GM12875 (cell line): Measurements from ENCODE around the gene FBXO48.

ENCODE experiments used
- H3K4me3 ChIP-seq: one replicate; pipeline ENCODE4 v1.5.1; 2011; ENCODE audit warnings: low read depth, low read length, control low read depth
- TF ChIP-seq, protein P1 (sequence below): IDR thresholded peaks from 2 replicates; pipeline ENCODE4 v1.5.1; 2011; ENCODE audit warnings: low read depth, mild to moderate bottlenecking, control low read depth, inconsistent platforms, low read length, moderate library complexity, borderline replicate concordance; ENCODE audit not compliant: insufficient read depth

The FBXO48 gene

DNA sequence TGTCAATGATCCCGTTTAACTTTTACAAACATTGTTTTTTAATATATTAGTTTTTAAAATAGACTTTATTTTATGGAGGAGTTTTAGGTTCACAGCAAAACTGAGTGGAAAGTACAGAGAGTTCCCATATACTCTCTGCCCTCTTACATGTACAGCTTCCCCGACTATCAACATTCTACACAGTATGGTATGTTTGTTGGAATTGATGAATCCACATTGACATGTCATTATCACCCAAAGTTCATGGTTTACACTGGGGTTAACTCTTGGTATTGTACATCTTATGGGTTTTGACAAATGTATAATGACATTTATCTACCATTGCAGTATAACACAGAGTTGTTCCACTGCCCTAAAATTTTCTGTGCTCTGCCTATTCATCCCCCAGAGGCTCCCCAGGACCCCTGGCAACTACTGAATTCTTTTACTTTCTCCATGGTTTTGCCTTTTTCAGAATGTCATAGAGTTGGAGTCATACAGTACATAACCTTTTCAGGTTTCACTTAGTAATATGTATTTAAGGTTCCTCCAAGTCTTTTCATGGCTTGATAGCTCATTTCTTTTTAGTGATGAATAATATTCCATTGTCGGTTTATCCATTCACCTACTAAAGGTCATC, 5.8 kb upstream of the FBXO48 start:
- TF ChIP-seq, protein P1, sequence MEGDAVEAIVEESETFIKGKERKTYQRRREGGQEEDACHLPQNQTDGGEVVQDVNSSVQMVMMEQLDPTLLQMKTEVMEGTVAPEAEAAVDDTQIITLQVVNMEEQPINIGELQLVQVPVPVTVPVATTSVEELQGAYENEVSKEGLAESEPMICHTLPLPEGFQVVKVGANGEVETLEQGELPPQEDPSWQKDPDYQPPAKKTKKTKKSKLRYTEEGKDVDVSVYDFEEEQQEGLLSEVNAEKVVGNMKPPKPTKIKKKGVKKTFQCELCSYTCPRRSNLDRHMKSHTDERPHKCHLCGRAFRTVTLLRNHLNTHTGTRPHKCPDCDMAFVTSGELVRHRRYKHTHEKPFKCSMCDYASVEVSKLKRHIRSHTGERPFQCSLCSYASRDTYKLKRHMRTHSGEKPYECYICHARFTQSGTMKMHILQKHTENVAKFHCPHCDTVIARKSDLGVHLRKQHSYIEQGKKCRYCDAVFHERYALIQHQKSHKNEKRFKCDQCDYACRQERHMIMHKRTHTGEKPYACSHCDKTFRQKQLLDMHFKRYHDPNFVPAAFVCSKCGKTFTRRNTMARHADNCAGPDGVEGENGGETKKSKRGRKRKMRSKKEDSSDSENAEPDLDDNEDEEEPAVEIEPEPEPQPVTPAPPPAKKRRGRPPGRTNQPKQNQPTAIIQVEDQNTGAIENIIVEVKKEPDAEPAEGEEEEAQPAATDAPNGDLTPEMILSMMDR, result no peak
- no peak overlapping the region for H3K4me3 ChIP-seq

DNA sequence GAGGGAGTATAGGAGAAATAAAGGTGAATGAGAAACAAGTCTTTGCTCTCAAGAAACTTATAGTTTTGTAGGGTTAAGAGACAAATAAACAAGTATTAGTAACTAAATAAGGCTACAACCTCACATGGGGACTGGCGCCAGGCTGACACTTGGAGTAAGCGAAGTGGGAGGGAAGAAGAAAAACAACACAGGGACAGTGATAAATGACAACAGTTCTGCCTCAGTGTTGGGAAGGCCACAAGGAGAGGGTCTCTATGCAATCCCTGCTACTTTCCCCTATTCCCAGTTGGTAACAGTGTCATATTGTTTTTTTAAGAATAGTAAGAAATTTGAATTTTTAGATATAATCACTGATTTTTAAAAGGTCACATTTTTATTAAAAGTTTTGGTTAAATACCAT, 4.3 kb upstream of the FBXO48 start:
- H3K4me3 ChIP-seq, result no peak overlapping the region

DNA sequence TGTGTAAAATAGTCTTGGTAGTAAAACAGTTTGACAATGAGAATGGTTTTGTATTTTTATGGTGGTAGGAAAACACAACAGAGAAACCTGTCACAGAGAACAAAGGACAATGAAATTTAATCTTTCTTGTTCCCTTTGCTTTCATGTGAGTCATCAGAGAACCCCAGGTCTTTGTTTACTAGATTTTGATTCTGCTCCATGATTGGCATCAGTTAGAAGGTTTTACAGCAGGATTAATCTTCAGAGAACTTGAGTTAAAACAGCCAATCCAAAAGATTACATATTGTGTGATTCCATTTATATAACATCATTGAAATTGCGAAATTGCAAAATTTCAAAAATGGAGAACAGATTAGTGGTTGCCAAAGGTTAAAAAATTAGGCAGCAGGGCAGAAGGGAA, 2.8 kb upstream of the FBXO48 start:
- TF ChIP-seq, protein P1, result no peak
- no peak overlapping the region for H3K4me3 ChIP-seq

More for the DNA sequence above, 4.3 kb upstream of the FBXO48 start:
- TF ChIP-seq, protein P1, result no peak

DNA sequence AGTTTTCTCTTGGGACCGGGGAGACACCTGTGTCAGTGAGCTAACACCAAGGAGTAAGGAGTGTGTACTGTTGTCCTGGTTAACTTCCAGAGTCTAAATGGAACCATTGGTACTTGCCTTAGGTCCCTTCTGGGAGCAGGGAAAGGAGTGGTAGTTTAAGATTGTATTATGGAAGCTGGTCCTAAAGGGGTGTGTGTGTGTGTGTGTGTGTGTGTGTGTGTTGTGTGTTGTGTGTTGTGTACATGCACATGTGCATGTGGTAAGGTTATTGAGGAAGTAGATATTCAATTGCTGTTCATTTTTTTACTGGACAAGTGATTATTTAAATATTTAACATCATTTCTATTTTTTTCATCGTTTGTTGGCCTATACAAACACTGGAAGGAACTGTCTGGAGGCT, 1.7 kb upstream of the FBXO48 start:
- TF ChIP-seq, protein P1, result no peak
- H3K4me3 ChIP-seq, result no peak overlapping the region

DNA sequence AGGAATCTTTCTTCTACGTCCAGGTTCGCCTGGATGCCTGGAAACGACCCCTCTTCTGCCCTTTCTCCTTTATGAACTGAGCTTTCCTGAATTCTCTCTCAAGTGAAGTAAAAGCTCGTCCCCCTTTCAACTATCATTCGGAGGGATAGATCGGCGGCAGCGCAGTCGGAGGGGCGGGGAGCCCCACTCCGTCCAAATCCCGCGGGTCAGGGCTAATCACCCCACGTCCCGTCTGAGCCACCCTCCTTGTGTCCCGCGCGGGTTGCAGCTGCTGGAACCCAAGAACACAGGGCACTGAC, 367 bp downstream of the FBXO48 start:
- TF ChIP-seq, protein P1, result no peak
- peak overlapping the region; percentile 79 for H3K4me3 ChIP-seq

DNA sequence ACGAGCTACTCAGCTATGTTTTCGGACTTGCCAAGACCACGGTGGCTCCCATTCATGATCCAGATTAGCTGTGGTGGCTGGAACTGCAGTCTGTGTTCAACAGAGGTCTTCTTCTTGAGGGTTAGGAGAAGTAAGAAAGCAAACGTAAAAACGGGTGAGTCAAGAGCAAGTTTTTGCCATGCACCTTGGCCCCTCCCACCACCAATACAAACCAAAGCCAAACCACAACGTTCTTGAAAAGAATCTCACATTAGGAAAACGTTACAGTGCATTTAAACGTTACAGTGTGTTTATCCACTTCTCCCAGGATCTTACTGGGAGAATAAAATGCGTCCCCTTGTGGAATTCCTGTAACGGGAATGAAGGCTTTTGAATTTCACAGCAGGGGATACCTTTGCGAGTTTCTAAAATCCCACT, 725 bp downstream of the FBXO48 start:
- peak overlapping the region; percentile 79 for H3K4me3 ChIP-seq
- TF ChIP-seq, protein P1, result no peak

DNA sequence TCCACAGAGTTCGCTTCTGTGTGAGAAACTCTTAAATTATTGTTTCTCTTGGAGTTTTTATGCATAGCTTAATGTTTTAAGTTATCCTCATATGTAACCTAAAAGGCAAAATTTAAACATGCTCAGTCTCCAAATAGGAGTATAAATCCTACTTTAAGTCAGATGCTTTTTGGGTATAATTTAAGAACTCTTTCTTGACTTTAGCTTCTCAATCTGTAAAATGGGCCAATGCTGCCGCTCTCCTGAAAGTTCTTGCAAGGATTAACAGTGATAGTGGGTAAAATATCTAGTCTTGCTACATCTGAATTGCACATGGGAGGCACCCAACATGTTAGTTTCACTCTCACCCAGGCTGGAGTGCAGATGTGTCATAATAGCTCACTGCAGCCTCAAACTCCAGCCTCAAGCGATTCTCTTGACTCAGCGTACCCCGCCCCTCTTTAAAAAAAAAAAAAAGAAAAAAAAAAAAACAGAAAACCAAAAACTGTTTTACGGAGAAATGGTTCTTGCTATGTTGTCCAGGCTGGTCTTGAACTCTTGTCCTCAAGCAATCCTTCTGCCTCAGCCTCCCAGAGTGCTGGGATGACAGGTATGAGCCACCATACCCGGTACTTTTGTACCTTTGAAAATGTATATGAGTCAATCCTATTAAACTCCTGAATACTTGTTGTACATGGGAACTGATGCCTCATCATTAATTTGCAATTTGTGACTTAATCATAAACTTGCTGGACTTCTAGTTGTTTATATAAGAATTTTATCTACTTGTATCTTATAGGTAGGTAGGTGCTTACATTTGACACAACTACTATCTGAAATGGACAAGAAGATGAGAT, 1.8 kb downstream of the FBXO48 start:
- no peak overlapping the region for H3K4me3 ChIP-seq

More for the DNA sequence above, 1.8 kb downstream of the FBXO48 start:
- TF ChIP-seq, protein P1, result no peak
